Thymus (tissue), 11 donors: ENCODE results near the gene SLC1A7. TPM values are rescaled to one million over a fixed set of nuclear protein-coding genes. Genes with fewer than 3 reads are reported as not detected.

Experiments
- DNase-seq, 9 donors: peaks; one replicate each; pipeline ENCODE4 v3.0.0-alpha.2; 2013; ENCODE audit warnings: low spot score in 9 of 9, low read depth in 6 of 9, missing footprints in 1 of 9
- H3K27ac ChIP-seq, 2 donors: one replicate each; pipeline ENCODE4 v1.5.1; 2013; ENCODE audit warnings: control low read depth in 1 of 2, low read depth in 1 of 2, low read length in 1 of 2, mild to moderate bottlenecking in 1 of 2, moderate library complexity in 1 of 2
- H3K27me3 ChIP-seq, 2 donors: one replicate each; pipeline ENCODE4 v1.5.1; 2013; ENCODE audit warnings: low read length in 1 of 2; ENCODE audit not compliant: control insufficient read depth in 2 of 2, insufficient read depth in 1 of 2
- H3K36me3 ChIP-seq, 2 donors: one replicate each; pipeline ENCODE4 v1.5.1; 2013; ENCODE audit warnings: low read length in 1 of 2, mild to moderate bottlenecking in 1 of 2, moderate library complexity in 1 of 2; ENCODE audit not compliant: control insufficient read depth in 2 of 2, insufficient read depth in 2 of 2
- H3K4me1 ChIP-seq, 2 donors: one replicate each; pipeline ENCODE4 v1.5.1; 2013; ENCODE audit warnings: low read length in 2 of 2; ENCODE audit not compliant: control insufficient read depth in 2 of 2, insufficient read depth in 2 of 2
- H3K4me3 ChIP-seq, 2 donors: one replicate each; pipeline ENCODE4 v1.5.1; 2013; ENCODE audit warnings: low read length in 2 of 2, control low read depth in 1 of 2, mild to moderate bottlenecking in 1 of 2
- H3K9me3 ChIP-seq, 2 donors: one replicate each; pipeline ENCODE4 v1.5.1; 2013; ENCODE audit warnings: low read length in 1 of 2, mild to moderate bottlenecking in 1 of 2; ENCODE audit not compliant: control insufficient read depth in 2 of 2, insufficient read depth in 1 of 2
- WGBS: extraction: QIAGEN DNeasy Blood & Tissue Kit; methylation state at CpG from one replicate; pipeline ENCODE4 v1.1.7; 2013; 5-methylcytosine and 5-hydroxymethylcytosine counted together
- polyA plus RNA-seq: library from polyadenylated mRNA; stranded (reverse); fragments of 200-250 nt; gene quantifications from one replicate; pipeline ENCODE4 v1.2.3, GENCODE V29; 2013
- total RNA-seq: library from RNA; stranded (reverse); fragments of 120-200 nt; gene quantifications from one replicate; pipeline ENCODE4 v1.2.4, GENCODE V29; 2013
- donor health status: healthy.

Gene SLC1A7
- total and polyA plus RNA-seq, 2 donors, result under 0.01 to 0.07 TPM

DNA sequence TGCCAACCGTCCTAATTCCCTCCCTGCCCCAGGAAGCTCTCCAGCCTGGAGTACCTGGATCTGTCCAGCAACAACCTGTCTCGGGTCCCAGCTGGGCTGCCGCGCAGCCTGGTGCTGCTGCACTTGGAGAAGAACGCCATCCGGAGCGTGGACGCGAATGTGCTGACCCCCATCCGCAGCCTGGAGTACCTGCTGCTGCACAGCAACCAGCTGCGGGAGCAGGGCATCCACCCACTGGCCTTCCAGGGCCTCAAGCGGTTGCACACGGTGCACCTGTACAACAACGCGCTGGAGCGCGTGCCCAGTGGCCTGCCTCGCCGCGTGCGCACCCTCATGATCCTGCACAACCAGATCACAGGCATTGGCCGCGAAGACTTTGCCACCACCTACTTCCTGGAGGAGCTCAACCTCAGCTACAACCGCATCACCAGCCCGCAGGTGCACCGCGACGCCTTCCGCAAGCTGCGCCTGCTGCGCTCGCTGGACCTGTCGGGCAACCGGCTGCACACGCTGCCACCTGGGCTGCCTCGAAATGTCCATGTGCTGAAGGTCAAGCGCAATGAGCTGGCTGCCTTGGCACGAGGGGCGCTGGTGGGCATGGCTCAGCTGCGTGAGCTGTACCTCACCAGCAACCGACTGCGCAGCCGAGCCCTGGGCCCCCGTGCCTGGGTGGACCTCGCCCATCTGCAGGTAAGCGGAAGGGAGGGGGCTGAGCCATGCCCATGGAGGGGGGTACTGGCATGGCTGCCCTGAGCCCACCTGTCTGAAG, 63.9 kb downstream of the SLC1A7 start:
- 97% methylated on average over 46 of the region's 46 CpGs for WGBS
- Histone ChIP-seq H3K4me3 (no peak overlapping the region), H3K9me3 (no peaks in the 10 kb centered on the region)

GRCh38 chr1:53077599-53077965, 64.9 kb downstream of the SLC1A7 start:
- no peak for DNase-seq
- H3K4me3 ChIP-seq, result no peak overlapping the region
- H3K4me1 ChIP-seq, result no peaks in the 10 kb centered on the region
- no peaks in the 10 kb centered on the region for H3K27me3 ChIP-seq
- WGBS, result 97% methylated on average over 13 of the region's 13 CpGs
- H3K27ac ChIP-seq, result no peak overlapping the region
- H3K9me3 ChIP-seq, result no peaks in the 10 kb centered on the region
- H3K36me3 ChIP-seq, result no peaks in the 10 kb centered on the region

More for the DNA sequence above, 63.9 kb downstream of the SLC1A7 start:
- Histone ChIP-seq H3K36me3 (no peaks in the 10 kb centered on the region), H3K4me1 (peaks cover 0 to 9% of the 10 kb centered on the region in 2 donors), H3K27me3 (no peaks in the 10 kb centered on the region), H3K27ac (no peak overlapping the region)
- no peak for DNase-seq

DNA sequence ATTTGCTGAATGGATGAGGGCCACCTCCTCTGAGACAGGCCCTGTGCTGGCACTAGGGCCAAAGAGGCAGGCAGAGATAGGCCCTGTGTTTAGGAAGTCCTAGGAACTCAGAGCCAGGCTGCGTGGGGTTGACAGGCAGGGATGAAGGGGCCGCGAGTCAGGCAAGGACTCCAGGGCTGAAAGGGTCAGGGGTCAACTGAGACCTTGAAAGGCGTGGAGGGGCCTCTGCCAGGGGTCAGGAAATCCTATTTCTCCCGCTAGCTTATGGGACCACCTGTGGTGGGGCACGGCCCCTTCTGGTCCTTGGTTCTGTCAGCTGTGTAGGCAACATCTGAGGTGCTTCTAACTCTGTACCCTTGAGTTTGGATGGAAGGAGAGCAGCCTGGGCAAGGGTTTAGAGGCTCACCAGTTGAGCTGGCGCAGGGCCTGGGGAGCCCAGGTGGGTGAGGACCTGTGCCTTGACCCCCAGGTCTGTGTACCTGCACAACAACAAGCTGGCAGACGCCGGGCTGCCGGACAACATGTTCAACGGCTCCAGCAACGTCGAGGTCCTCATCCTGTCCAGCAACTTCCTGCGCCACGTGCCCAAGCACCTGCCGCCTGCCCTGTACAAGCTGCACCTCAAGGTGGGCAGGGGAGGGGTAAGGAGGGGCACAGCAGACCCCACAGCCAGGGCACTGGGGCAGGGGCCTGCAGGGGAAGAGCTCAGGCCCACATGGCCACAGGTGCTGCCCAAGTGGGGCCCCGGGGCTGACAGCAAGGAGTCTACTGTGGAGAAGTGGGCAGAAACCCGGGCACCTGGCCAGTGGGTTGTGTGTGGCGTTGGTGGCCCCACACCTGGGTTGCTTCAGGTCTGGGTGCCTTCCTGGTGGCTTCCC, 65.5 kb downstream of the SLC1A7 start:
- DNase-seq, result no peak
- Histone ChIP-seq H3K4me1 (no peaks in the 10 kb centered on the region), H3K27me3 (no peaks in the 10 kb centered on the region), H3K27ac (no peak overlapping the region), H3K9me3 (no peaks in the 10 kb centered on the region), H3K4me3 (no peak overlapping the region), H3K36me3 (no peaks in the 10 kb centered on the region)
- WGBS, result 93% methylated on average over 19 of the region's 19 CpGs

GRCh38 chr1:53076165-53076564, 66.3 kb downstream of the SLC1A7 start:
- no peaks in the 10 kb centered on the region for H3K36me3 ChIP-seq
- H3K27ac ChIP-seq, result no peak overlapping the region
- H3K27me3 ChIP-seq, result no peaks in the 10 kb centered on the region
- H3K9me3 ChIP-seq, result no peaks in the 10 kb centered on the region
- H3K4me1 ChIP-seq, result no peaks in the 10 kb centered on the region
- no peak for DNase-seq
- WGBS, result 96% methylated on average over 9 of the region's 9 CpGs
- no peak overlapping the region for H3K4me3 ChIP-seq

DNA sequence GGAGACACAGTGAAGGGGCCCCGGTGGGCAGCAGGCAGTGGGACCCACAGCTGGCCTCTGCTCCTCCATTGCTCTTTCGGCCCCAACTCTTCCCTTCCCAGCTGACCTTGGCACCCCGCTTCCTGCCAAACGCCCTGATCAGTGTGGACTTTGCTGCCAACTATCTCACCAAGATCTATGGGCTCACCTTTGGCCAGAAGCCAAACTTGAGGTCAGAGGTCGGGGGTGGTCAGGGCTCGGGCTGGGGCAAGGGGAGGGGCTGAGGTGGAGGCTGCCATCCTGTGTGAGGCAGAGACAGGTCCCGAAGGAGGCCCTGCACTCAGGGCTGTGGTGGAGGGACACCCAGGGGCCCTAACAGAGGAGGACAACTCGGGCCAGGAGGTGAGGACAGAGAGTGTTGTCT, 66.7 kb downstream of the SLC1A7 start:
- no peak for DNase-seq
- 92% methylated on average over 8 of the region's 8 CpGs for WGBS

GRCh38 chr1:53075206-53075605, 67.2 kb downstream of the SLC1A7 start:
- no peaks in the 10 kb centered on the region for H3K36me3 ChIP-seq
- WGBS, result 98% methylated on average over 4 of the region's 4 CpGs
- no peak for DNase-seq
- no peak overlapping the region for H3K4me3 ChIP-seq
- no peaks in the 10 kb centered on the region for H3K9me3 ChIP-seq
- H3K27me3 ChIP-seq, result no peaks in the 10 kb centered on the region
- H3K27ac ChIP-seq, result no peak overlapping the region
- no peaks in the 10 kb centered on the region for H3K4me1 ChIP-seq

More for the DNA sequence above, 66.7 kb downstream of the SLC1A7 start:
- no peaks in the 10 kb centered on the region for H3K27me3 ChIP-seq
- no peaks in the 10 kb centered on the region for H3K36me3 ChIP-seq
- H3K9me3 ChIP-seq, result no peaks in the 10 kb centered on the region
- no peaks in the 10 kb centered on the region for H3K4me1 ChIP-seq
- no peak overlapping the region for H3K27ac ChIP-seq
- H3K4me3 ChIP-seq, result no peak overlapping the region

- no peak overlapping the region for H3K4me3 ChIP-seq
- H3K4me1 ChIP-seq, result no peaks in the 10 kb centered on the region
- H3K27ac ChIP-seq, result no peak overlapping the region
- H3K27me3 ChIP-seq, result no peaks in the 10 kb centered on the region
- 96% methylated on average over 8 of the region's 8 CpGs for WGBS
- no peaks in the 10 kb centered on the region for H3K9me3 ChIP-seq
- H3K36me3 ChIP-seq, result no peaks in the 10 kb centered on the region
- no peak for DNase-seq
Observed at GRCh38 chr1:53074313-53075154, 67.9 kb downstream of the SLC1A7 start.

- Histone ChIP-seq H3K4me1 (no peaks in the 10 kb centered on the region), H3K36me3 (no peaks in the 10 kb centered on the region), H3K9me3 (no peaks in the 10 kb centered on the region), H3K4me3 (no peak overlapping the region), H3K27ac (no peak overlapping the region), H3K27me3 (no peaks in the 10 kb centered on the region)
- 95% methylated on average over 10 of the region's 10 CpGs for WGBS
- DNase-seq, result no peak
Observed at GRCh38 chr1:53073868-53074311, 68.5 kb downstream of the SLC1A7 start.
